Endodermal cell (in vitro differentiated cells): ENCODE measurements around the gene LYRM4. TPM values are rescaled to one million over a fixed set of nuclear protein-coding genes. Genes with fewer than 3 reads are reported as not detected.

Experiments used
- DNase-seq: peaks from one replicate; pipeline ENCODE4 v3.0.0-alpha.2; 2017
- H3K27ac ChIP-seq: 2 replicates; pipeline ENCODE4 v1.5.1; 2013; ENCODE audit warnings: mild to moderate bottlenecking, low read depth, low read length, moderate library complexity
- H3K27me3 ChIP-seq: 2 replicates; pipeline ENCODE4 v1.6.1; 2013; ENCODE audit warnings: mild to moderate bottlenecking, low read length, moderate library complexity; ENCODE audit not compliant: insufficient read depth, control insufficient read depth, poor library complexity, severe bottlenecking
- H3K36me3 ChIP-seq: 2 replicates; pipeline ENCODE4 v1.7.0; 2013; ENCODE audit warnings: mild to moderate bottlenecking, low read length, moderate library complexity; ENCODE audit not compliant: control insufficient read depth, insufficient read depth
- H3K4me1 ChIP-seq: one replicate; pipeline ENCODE4 v1.7.0; 2013; ENCODE audit warnings: low read length; ENCODE audit not compliant: control insufficient read depth, insufficient read depth
- H3K4me3 ChIP-seq: 2 replicates; pipeline ENCODE4 v1.5.1; 2013; ENCODE audit warnings: mild to moderate bottlenecking, low read length, moderate library complexity
- H3K9ac ChIP-seq: 2 replicates; pipeline ENCODE4 v1.6.1; 2013; ENCODE audit warnings: mild to moderate bottlenecking, low read length, moderate library complexity; ENCODE audit not compliant: poor library complexity, severe bottlenecking; ENCODE audit errors: extremely low read depth
- H3K9me3 ChIP-seq: 2 replicates; pipeline ENCODE4 v1.6.1; 2013; ENCODE audit warnings: mild to moderate bottlenecking, low read length, moderate library complexity; ENCODE audit not compliant: control insufficient read depth
- H3K27ac Mint-ChIP-seq: 2 replicates; pipeline ENCODE4 v1.8.0; 2020; ENCODE audit warnings: mixed read lengths
- H3K27me3 Mint-ChIP-seq: 2 replicates; pipeline ENCODE4 v1.8.0; 2021; ENCODE audit warnings: mild to moderate bottlenecking, mixed read lengths; ENCODE audit not compliant: insufficient read depth
- H3K36me3 Mint-ChIP-seq: 2 replicates; pipeline ENCODE4 v1.8.0; 2020; ENCODE audit warnings: low read depth, mixed read lengths
- H3K4me1 Mint-ChIP-seq: 2 replicates; pipeline ENCODE4 v1.8.0; 2020; ENCODE audit warnings: mixed read lengths
- H3K4me3 Mint-ChIP-seq: 2 replicates; pipeline ENCODE4 v1.8.0; 2020; ENCODE audit warnings: mild to moderate bottlenecking, moderate library complexity, mixed read lengths
- H3K9me3 Mint-ChIP-seq: 2 replicates; pipeline ENCODE4 v1.8.0; 2020; ENCODE audit warnings: mild to moderate bottlenecking, mixed read lengths
- WGBS, 2 experiments: methylation state at CpG; one replicate each; pipeline versions ENCODE4 v1.1.5 to v1.1.7; 2013; ENCODE audit warnings: missing lambda C conversion rate in 2 of 2, mixed read lengths in 1 of 2; ENCODE audit not compliant: insufficient coverage in 1 of 2, insufficient read length in 1 of 2; 5-methylcytosine and 5-hydroxymethylcytosine counted together
- total RNA-seq, 2 donors: library from RNA; stranded (reverse); fragmentation: NEBNext Ultra II Directional in 1 of 2; extraction: Animal tissue kit (Norgen Biotek cat#: 25700) in 1 of 2; gene quantifications; 2 replicates in 1 of 2; 3 replicates in 1 of 2; pipeline ENCODE4 v1.2.1, GENCODE V29; 2021
- TF ChIP-seq, protein P1 (sequence below): fragments of 200-600 bp; sonication (generic); conservative IDR thresholded peaks from 2 replicates; pipeline ENCODE4 v1.5.0; 2021; ENCODE audit warnings: antibody characterized with exemption, mild to moderate bottlenecking

LYRM4 gene
- total RNA-seq, 2 donors from 2014 or later, result 32.1 to 44.3 TPM

DNA sequence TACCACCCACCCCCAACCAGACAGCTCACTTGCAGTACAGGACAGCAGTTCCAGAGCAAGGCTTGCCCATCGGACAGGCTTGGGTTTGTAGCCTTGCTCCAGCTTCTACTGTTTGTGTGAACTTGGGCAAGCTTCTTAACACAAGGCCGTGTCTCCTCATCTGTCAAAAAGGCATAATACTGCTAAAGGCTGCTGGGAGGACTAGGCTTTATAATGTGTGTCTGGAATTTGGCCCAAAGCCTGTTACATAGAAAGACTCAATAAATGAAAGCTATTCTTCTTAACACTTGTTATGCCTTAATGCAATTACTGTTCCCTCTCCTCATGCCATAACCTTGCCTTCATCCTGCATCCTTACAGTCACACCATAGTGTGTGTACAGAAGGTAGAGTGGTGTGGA, 43.4 kb downstream of the LYRM4 start:
- H3K4me1 ChIP-seq, result no peaks in the 10 kb centered on the region
- H3K36me3 ChIP-seq, result peaks cover 14% of the 10 kb centered on the region
- Mint-ChIP-seq H3K9me3 (no peaks in the 10 kb centered on the region), H3K4me1 (no peaks in the 10 kb centered on the region), H3K36me3 (peaks cover 4% of the 10 kb centered on the region), H3K27me3 (no peaks in the 10 kb centered on the region), H3K27ac (no peak overlapping the region), H3K4me3 (no peak overlapping the region)
- 86 to 93% methylated on average over 2 of the region's 2 CpGs for WGBS, 2 experiments
- H3K27me3 ChIP-seq, result no peaks in the 10 kb centered on the region
- DNase-seq, result no peak
- TF ChIP-seq, protein P1, sequence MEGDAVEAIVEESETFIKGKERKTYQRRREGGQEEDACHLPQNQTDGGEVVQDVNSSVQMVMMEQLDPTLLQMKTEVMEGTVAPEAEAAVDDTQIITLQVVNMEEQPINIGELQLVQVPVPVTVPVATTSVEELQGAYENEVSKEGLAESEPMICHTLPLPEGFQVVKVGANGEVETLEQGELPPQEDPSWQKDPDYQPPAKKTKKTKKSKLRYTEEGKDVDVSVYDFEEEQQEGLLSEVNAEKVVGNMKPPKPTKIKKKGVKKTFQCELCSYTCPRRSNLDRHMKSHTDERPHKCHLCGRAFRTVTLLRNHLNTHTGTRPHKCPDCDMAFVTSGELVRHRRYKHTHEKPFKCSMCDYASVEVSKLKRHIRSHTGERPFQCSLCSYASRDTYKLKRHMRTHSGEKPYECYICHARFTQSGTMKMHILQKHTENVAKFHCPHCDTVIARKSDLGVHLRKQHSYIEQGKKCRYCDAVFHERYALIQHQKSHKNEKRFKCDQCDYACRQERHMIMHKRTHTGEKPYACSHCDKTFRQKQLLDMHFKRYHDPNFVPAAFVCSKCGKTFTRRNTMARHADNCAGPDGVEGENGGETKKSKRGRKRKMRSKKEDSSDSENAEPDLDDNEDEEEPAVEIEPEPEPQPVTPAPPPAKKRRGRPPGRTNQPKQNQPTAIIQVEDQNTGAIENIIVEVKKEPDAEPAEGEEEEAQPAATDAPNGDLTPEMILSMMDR, result no peak
- H3K27ac ChIP-seq, result no peak overlapping the region
- no peak overlapping the region for H3K4me3 ChIP-seq
- H3K9me3 ChIP-seq, result no peaks in the 10 kb centered on the region
- no peak overlapping the region for H3K9ac ChIP-seq

DNA sequence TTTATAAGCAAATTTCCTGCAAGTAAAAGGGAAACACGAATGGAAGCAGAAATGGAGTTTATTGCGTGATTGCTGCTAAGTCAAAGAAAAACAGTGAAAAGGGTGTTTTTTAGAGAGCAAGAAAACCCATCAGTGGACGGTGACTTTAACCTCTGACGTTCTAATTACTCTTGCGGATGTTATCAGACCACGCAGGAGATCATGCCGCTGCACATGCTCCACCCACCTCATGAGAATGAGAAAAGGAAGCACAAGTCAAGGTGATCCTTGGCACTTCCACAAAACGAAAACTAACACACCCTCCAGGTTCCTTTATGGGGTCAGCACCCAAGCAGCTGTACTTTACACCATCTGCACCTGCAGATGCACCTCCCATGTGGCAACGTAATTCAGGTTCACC, 45.0 kb downstream of the LYRM4 start:
- Mint-ChIP-seq H3K4me1 (no peaks in the 10 kb centered on the region), H3K27me3 (no peaks in the 10 kb centered on the region), H3K9me3 (no peaks in the 10 kb centered on the region), H3K4me3 (no peak overlapping the region), H3K27ac (no peak overlapping the region), H3K36me3 (peaks cover 4% of the 10 kb centered on the region)
- Histone ChIP-seq H3K4me1 (no peaks in the 10 kb centered on the region), H3K27ac (no peak overlapping the region), H3K4me3 (no peak overlapping the region), H3K27me3 (no peaks in the 10 kb centered on the region), H3K36me3 (peaks cover 14% of the 10 kb centered on the region), H3K9ac (no peak overlapping the region), H3K9me3 (no peaks in the 10 kb centered on the region)
- WGBS, 2 experiments, result 83 to 97% methylated on average over 7 to 9 of the region's 9 CpGs
- TF ChIP-seq, protein P1, result no peak
- DNase-seq, result no peak

DNA sequence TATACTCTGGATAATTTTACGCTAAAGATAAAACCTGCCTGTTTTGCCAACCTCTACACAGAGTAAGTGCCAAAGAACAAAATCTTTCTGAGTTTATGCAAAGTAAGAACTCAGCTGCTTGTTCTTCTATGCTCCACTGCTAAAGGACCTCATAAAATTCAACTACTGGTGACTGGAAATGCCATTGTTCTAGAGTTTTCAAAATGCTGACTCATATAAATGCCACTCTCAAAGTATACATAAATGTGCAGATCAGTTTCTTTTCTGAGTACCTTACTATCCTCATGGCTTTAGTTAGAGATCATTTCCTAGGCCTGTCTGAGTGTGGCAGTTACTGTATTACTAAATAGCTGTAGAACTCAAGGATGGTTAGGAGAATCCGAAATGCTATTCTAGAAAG, 45.6 kb downstream of the LYRM4 start:
- Mint-ChIP-seq H3K27me3 (no peaks in the 10 kb centered on the region), H3K4me1 (no peaks in the 10 kb centered on the region), H3K4me3 (no peak overlapping the region), H3K27ac (no peak overlapping the region), H3K9me3 (no peaks in the 10 kb centered on the region), H3K36me3 (peaks cover 4% of the 10 kb centered on the region)
- WGBS, 2 experiments, result 100% methylated on average over 2 of the region's 2 CpGs; no CpG with 5 or more reads in 1 of the 2 experiments
- DNase-seq, result no peak
- no peaks in the 10 kb centered on the region for H3K9me3 ChIP-seq
- H3K27ac ChIP-seq, result no peak overlapping the region
- no peak overlapping the region for H3K4me3 ChIP-seq
- H3K9ac ChIP-seq, result no peak overlapping the region
- peaks cover 14% of the 10 kb centered on the region for H3K36me3 ChIP-seq
- TF ChIP-seq, protein P1, result no peak
- no peaks in the 10 kb centered on the region for H3K4me1 ChIP-seq
- H3K27me3 ChIP-seq, result no peaks in the 10 kb centered on the region
